Vagina (tissue), 2 donors: ENCODE data around the gene HOXC12. TPM values are rescaled to one million over a fixed set of nuclear protein-coding genes. Genes with fewer than 3 reads are reported as not detected.

ENCODE experiments used
- DNase-seq, 2 donors: peaks; one replicate each; pipeline ENCODE4 v3.0.0-alpha.2; 2017; ENCODE audit errors: extremely low spot score in 2 of 2
- H3K27ac ChIP-seq: fragments of 200-600 bp; sonication (generic); one replicate; pipeline ENCODE4 v1.5.1; 2019
- H3K27me3 ChIP-seq: fragments of 200-600 bp; sonication (generic); one replicate; pipeline ENCODE4 v1.5.1; 2019
- H3K36me3 ChIP-seq, 2 donors: fragments of 200-600 bp; sonication (generic); one replicate each; pipeline ENCODE4 v1.5.1; 2017 to 2019
- H3K4me1 ChIP-seq: fragments of 200-600 bp; sonication (generic); one replicate; pipeline ENCODE4 v1.5.1; 2019
- H3K4me3 ChIP-seq, 2 donors: fragments of 200-600 bp; sonication (generic); 1 replicate in 1 of 2; 2 replicates in 1 of 2; pipeline ENCODE4 v1.5.1; 2016 to 2019
- H3K9me3 ChIP-seq: fragments of 200-600 bp; sonication (generic); one replicate; pipeline ENCODE4 v1.5.1; 2019
- POLR2A ChIP-seq, 2 donors: fragments of 450-650 bp; IDR thresholded peaks; one replicate each; pipeline ENCODE4 v1.6.1; 2017; ENCODE audit warnings: antibody characterized with exemption in 2 of 2, mild to moderate bottlenecking in 2 of 2, moderate library complexity in 2 of 2
- POLR2AphosphoS5 ChIP-seq, 2 donors: sonication (generic); formaldehyde crosslinking; IDR thresholded peaks; one replicate each; pipeline ENCODE4 v1.9.0; 2017; ENCODE audit warnings: antibody characterized with exemption in 2 of 2, mild to moderate bottlenecking in 2 of 2, low read depth in 1 of 2; ENCODE audit not compliant: insufficient read depth in 1 of 2
- intact Hi-C: fragments of 100-400 bp; cut with DNase I; formaldehyde crosslinking; loops from one replicate; pipeline ENCODE4 v1.15.1; 2023
- total RNA-seq: library from RNA; depleted of rRNA; stranded (reverse); fragments of >200 nt; gene quantifications from one replicate; pipeline ENCODE4 v1.2.3, GENCODE V29; 2016
- TF ChIP-seq, protein P1 (sequence below), 3 experiments: fragments of 450-650 bp in 2 of 3; fragments of 200-600 bp in 1 of 3; sonication (generic) in 1 of 3; IDR thresholded peaks; one replicate each; pipeline ENCODE4 v1.5.1; 2017 to 2019; ENCODE audit warnings: antibody characterized with exemption in 3 of 3, mild to moderate bottlenecking in 2 of 3, moderate library complexity in 2 of 3

HOXC12 gene
- total RNA-seq, 1 donor from 2014 or later = not detected

DNA sequence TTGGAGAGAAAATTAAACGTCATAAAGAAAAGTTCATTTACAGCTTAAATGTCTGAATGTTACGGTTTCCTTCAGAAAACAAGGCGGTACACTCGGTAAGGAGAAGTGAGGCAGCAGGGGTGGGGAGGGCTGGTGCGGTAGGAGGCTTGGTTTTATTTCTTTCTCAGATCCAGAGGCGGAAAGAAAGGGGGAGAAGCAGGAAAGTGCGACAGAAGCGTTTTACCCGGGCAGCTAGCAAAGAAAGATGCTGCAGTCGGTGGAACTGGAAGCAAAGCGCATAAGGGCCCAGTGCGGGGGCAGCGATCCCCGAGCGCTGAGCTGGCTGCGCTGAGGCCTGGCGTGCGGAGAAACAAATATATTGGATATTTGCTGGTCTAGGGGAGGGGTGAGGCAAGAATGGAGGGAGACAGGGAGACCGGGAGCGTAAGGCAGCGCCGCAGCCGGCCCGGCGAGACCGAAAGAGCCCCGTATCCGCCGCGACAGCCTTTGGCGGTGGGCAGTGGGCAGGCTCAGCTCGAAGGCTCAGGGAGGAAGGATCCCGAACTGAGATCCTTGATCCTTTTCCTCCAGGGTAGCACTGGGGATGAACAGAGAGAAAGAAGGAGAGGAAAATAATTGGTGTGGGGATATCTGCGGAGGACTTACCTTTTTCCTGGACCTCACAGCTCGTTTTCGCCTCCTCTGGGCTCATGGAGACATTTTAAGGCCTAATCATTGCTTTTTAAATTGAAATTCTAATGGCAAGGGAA, 11.9 kb downstream of the HOXC12 start:
- H3K27ac ChIP-seq = no peak overlapping the region
- intact Hi-C loops = no loop called here
- no peaks in the 10 kb centered on the region for H3K4me1 ChIP-seq
- DNase-seq = no peak
- TF ChIP-seq, protein P1, sequence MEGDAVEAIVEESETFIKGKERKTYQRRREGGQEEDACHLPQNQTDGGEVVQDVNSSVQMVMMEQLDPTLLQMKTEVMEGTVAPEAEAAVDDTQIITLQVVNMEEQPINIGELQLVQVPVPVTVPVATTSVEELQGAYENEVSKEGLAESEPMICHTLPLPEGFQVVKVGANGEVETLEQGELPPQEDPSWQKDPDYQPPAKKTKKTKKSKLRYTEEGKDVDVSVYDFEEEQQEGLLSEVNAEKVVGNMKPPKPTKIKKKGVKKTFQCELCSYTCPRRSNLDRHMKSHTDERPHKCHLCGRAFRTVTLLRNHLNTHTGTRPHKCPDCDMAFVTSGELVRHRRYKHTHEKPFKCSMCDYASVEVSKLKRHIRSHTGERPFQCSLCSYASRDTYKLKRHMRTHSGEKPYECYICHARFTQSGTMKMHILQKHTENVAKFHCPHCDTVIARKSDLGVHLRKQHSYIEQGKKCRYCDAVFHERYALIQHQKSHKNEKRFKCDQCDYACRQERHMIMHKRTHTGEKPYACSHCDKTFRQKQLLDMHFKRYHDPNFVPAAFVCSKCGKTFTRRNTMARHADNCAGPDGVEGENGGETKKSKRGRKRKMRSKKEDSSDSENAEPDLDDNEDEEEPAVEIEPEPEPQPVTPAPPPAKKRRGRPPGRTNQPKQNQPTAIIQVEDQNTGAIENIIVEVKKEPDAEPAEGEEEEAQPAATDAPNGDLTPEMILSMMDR (IDR thresholded peaks at IDR 0.05) = no peak
- no peak for TF ChIP-seq POLR2AphosphoS5 (IDR thresholded peaks at IDR 0.05; ENCODE audit: insufficient read depth in 1 of 2, low read depth in 1 of 2)
- TF ChIP-seq POLR2A (IDR thresholded peaks at IDR 0.05) = no peak
- H3K36me3 ChIP-seq = no peaks in the 10 kb centered on the region
- H3K4me3 ChIP-seq = peak overlapping the region; percentile 3 to 6
- H3K27me3 ChIP-seq = peaks cover 6% of the 10 kb centered on the region
- no peaks in the 10 kb centered on the region for H3K9me3 ChIP-seq

DNA sequence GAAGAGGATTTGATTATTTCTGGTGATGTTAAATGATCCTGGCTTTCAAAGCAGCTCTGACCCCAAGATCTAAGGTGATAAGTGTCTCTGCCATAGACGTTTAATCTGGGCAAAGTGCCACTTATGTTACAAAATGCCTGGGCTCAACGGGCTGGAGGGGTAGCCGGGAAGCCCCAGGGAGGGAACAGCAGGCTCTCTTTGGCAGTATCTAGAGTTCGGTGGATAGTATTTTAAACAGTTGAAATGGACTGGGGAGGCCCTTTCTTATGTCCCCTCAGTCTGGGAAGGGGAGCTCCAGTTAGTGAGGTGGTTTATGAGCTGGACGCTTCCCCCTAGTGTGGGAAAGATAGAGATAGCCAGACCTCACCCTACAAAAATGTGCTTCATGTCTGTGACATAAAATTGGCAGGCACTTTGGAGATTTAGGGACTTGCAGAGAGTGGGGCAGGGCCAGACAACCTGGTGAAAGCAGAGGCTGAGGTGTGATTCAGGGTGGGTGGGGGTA, 12.8 kb downstream of the HOXC12 start:
- DNase-seq = no peak
- H3K4me3 ChIP-seq = no peak overlapping the region

DNA sequence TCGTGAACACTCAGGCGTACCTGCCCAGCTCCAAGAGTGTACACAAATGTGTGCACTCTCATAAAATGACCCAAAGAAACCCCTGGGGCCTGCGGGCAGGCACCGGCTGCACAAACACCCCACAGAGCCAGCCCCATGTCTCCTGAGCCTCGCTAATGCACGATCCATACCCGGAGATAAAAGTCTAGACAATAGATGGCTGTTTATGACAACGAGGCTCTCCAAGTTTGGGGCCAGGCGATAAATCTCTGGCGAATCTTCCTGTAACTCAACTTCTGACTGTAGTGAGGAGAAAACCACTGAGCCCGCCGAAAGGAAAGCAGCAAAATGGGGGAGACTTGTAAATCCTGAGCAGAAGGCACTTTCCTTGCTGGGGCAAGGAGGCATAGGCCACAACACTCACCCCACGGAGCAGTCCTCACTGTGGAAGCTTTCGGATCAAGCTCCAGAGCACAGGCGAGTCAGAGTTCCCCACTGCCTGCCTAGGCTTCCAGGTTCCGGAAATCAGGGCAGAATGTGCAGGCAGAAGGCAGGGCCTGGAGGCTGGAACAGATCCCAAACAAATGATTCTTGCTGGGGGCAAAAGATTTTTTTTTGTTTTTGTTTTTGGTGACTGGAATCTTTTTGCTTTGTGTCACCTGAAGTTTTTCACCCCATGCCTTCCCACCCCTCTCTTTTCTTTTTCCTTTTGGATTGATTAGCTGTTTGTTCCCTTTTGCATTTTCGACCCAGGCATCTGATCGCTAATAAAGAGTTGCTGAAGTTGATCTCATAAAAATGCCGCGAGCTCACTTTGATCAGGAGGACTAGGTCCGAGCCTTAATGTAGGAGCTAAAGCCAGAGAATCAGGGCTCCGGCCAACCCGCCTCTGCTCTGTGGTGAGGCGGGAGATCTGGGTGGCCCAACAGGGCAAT, 13.8 kb downstream of the HOXC12 start:
- Histone ChIP-seq H3K27ac (no peak overlapping the region), H3K36me3 (no peaks in the 10 kb centered on the region), H3K4me3 (no peak overlapping the region), H3K27me3 (peaks cover 4% of the 10 kb centered on the region), H3K4me1 (peaks cover 1% of the 10 kb centered on the region), H3K9me3 (no peaks in the 10 kb centered on the region)
- TF ChIP-seq POLR2A (IDR thresholded peaks at IDR 0.05) (no peak), POLR2AphosphoS5 (IDR thresholded peaks at IDR 0.05; ENCODE audit: insufficient read depth in 1 of 2, low read depth in 1 of 2) (no peak)
- TF ChIP-seq, protein P1 (IDR thresholded peaks at IDR 0.05) = no peak
- intact Hi-C loops = no loop called here
- no peak for DNase-seq

More for the DNA sequence above, 12.8 kb downstream of the HOXC12 start:
- TF ChIP-seq POLR2AphosphoS5 (IDR thresholded peaks at IDR 0.05; ENCODE audit: insufficient read depth in 1 of 2, low read depth in 1 of 2) (no peak), POLR2A (IDR thresholded peaks at IDR 0.05) (no peak)
- TF ChIP-seq, protein P1 (IDR thresholded peaks at IDR 0.05) = no peak
- Histone ChIP-seq H3K27ac (no peak overlapping the region), H3K9me3 (no peaks in the 10 kb centered on the region), H3K27me3 (peaks cover 4% of the 10 kb centered on the region), H3K36me3 (no peaks in the 10 kb centered on the region), H3K4me1 (no peaks in the 10 kb centered on the region)
- intact Hi-C loops = no loop called here

DNA sequence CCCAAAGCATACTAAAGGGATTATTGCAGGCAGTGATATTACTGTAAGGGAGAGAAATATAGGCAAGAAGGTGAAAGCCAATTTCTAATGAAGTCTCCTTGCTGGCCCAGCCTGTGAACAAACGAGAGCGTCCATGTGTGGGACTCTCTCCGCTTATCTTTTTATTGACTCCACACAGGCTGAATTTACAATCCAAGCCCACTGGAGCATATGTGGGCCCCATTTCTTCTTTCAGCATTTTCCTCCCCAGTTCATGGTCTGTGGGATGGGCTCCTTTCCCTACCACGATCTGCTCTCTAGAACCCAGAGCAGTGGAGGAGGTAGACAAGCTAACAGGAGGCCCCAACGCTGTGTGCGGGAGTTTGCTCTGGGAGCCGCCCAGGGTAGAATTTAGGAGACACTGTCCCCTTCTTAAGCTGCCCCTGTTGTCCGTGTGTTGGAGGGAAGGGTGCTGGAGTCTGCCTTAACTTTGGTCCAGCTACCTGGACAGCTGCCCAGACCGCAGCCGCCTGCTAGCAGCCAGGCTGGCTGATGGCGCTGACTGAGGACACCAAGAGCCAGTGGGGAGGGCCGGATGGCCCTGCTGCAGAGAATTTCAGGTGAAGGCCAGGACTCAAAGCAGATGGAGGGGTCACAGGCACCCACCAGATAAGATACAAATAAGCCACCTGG, 15.0 kb downstream of the HOXC12 start:
- Histone ChIP-seq H3K27ac (no peak overlapping the region), H3K4me3 (no peak overlapping the region), H3K9me3 (no peaks in the 10 kb centered on the region), H3K36me3 (no peaks in the 10 kb centered on the region), H3K27me3 (peaks cover 9% of the 10 kb centered on the region), H3K4me1 (peaks cover 14% of the 10 kb centered on the region)
- no peak for TF ChIP-seq POLR2A (IDR thresholded peaks at IDR 0.05)
- TF ChIP-seq, protein P1 (IDR thresholded peaks at IDR 0.05) = no peak
- TF ChIP-seq POLR2AphosphoS5 (IDR thresholded peaks at IDR 0.05; ENCODE audit: insufficient read depth in 1 of 2, low read depth in 1 of 2) = no peak
- intact Hi-C loops = no loop called here
- DNase-seq = no peak
